ENCODE results near the gene RPS6KA6. TPM values are rescaled to one million over a fixed set of nuclear protein-coding genes. Genes with fewer than 3 reads are reported as not detected.

Gene RPS6KA6
- total RNA-seq, 2 experiments from 2014 or later, result not detected

DNA sequence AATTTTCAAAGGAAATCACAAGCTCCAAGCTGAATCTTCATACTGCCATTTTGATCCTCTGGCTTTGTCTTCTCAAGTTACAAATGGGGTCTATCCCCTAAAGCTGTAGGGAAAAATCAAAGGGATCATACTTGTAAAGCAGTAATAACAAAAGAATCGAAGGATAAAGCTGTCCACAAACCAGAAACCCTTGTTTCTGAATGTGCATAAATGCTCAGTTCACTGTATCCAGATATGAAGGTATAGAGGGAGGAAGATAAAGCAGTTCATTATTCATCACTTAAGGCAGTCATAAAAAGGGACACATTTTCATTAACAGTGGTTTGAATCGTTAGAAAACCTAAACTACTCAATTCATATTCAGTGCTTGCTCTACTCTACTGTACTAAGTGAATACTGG, 33.2 kb upstream of the RPS6KA6 start:
- no peaks in the 10 kb centered on the region for H3K36me3 ChIP-seq (ENCODE audit: insufficient read depth, low read length)
- no peaks in the 10 kb centered on the region for H3K9me3 ChIP-seq (ENCODE audit: control insufficient read depth in 1 of 2, insufficient read depth in 1 of 2, low read length in 2 of 2)

DNA sequence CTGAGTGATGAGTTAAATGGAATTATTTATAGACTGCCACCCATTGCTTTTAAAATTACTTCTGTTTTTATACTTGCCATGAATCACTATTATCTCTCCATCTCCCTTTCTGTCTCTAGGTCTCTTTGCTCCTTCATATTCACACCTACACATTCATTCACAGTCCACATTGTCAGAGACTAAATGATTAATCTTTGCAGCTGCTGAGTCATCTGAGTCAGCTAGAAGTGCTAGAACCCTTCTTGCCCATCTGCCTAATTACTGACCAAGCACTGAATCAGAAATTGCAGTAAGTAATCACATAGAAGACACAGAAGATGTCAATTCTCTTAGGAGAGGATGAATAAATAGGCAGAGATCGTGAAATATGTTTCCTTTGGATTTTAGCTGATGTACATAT, 31.6 kb upstream of the RPS6KA6 start:
- TF ChIP-seq, protein P1, sequence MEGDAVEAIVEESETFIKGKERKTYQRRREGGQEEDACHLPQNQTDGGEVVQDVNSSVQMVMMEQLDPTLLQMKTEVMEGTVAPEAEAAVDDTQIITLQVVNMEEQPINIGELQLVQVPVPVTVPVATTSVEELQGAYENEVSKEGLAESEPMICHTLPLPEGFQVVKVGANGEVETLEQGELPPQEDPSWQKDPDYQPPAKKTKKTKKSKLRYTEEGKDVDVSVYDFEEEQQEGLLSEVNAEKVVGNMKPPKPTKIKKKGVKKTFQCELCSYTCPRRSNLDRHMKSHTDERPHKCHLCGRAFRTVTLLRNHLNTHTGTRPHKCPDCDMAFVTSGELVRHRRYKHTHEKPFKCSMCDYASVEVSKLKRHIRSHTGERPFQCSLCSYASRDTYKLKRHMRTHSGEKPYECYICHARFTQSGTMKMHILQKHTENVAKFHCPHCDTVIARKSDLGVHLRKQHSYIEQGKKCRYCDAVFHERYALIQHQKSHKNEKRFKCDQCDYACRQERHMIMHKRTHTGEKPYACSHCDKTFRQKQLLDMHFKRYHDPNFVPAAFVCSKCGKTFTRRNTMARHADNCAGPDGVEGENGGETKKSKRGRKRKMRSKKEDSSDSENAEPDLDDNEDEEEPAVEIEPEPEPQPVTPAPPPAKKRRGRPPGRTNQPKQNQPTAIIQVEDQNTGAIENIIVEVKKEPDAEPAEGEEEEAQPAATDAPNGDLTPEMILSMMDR (IDR thresholded peaks at IDR 0.05), result no peak
- CTCF ChIA-PET, result no interaction called here

More for the DNA sequence above, 33.2 kb upstream of the RPS6KA6 start:
- CTCF ChIA-PET, result no interaction called here
- no peak for ATAC-seq (ENCODE audit: poor library complexity)
- Mint-ChIP-seq H3K27me3 (no peaks in the 10 kb centered on the region), H3K36me3 (ENCODE audit: low read depth) (no peaks in the 10 kb centered on the region), H3K9me3 (no peaks in the 10 kb centered on the region), H3K27ac (no peak overlapping the region), H3K4me3 (no peak overlapping the region), H3K4me1 (ENCODE audit: low read depth) (no peaks in the 10 kb centered on the region)
- DNase-seq, result no peak
- H3K4me3 ChIP-seq (ENCODE audit: low read length), result no peak overlapping the region
- H3K27me3 ChIP-seq (ENCODE audit: control insufficient read depth in 1 of 2, insufficient read depth in 2 of 2, low read length in 2 of 2), result no peaks in the 10 kb centered on the region
- POLR2A ChIA-PET, result no interaction called here
- TF ChIP-seq, protein P1 (IDR thresholded peaks at IDR 0.05), result no peak
- intact Hi-C loops (cut with DNase I, micrococcal nuclease), result no loop called here
- no peaks in the 10 kb centered on the region for H3K4me1 ChIP-seq (ENCODE audit: insufficient read depth, low read length)
- no peak overlapping the region for H3K27ac ChIP-seq (ENCODE audit: low read depth in 1 of 2, low read length in 2 of 2)

GRCh38 chrX:84218726-84219125, 30.7 kb upstream of the RPS6KA6 start:
- Mint-ChIP-seq H3K9me3 (no peaks in the 10 kb centered on the region), H3K27me3 (no peaks in the 10 kb centered on the region), H3K4me1 (ENCODE audit: low read depth) (no peaks in the 10 kb centered on the region), H3K36me3 (ENCODE audit: low read depth) (no peaks in the 10 kb centered on the region), H3K4me3 (no peak overlapping the region), H3K27ac (no peak overlapping the region)
- Histone ChIP-seq H3K27me3 (ENCODE audit: control insufficient read depth in 1 of 2, insufficient read depth in 2 of 2, low read length in 2 of 2) (no peaks in the 10 kb centered on the region), H3K4me3 (ENCODE audit: low read length) (no peak overlapping the region), H3K9me3 (ENCODE audit: control insufficient read depth in 1 of 2, insufficient read depth in 1 of 2, low read length in 2 of 2) (no peaks in the 10 kb centered on the region), H3K4me1 (ENCODE audit: insufficient read depth, low read length) (no peaks in the 10 kb centered on the region), H3K36me3 (ENCODE audit: insufficient read depth, low read length) (no peaks in the 10 kb centered on the region), H3K27ac (ENCODE audit: low read depth in 1 of 2, low read length in 2 of 2) (no peak overlapping the region)
- TF ChIP-seq, protein P1 (IDR thresholded peaks at IDR 0.05), result no peak
- no peak for DNase-seq
- ChIA-PET CTCF (no interaction called here), POLR2A (no interaction called here)
- intact Hi-C loops (cut with DNase I, micrococcal nuclease), result no loop called here
- no peak for ATAC-seq (ENCODE audit: poor library complexity)

More for the DNA sequence above, 31.6 kb upstream of the RPS6KA6 start:
- ATAC-seq (ENCODE audit: poor library complexity) (no peak), DNase-seq (no peak)
- no peaks in the 10 kb centered on the region for H3K9me3 ChIP-seq (ENCODE audit: control insufficient read depth in 1 of 2, insufficient read depth in 1 of 2, low read length in 2 of 2)
- no peaks in the 10 kb centered on the region for H3K27me3 Mint-ChIP-seq
- H3K27ac ChIP-seq (ENCODE audit: low read depth in 1 of 2, low read length in 2 of 2), result no peak overlapping the region
- no peaks in the 10 kb centered on the region for H3K36me3 Mint-ChIP-seq (ENCODE audit: low read depth)
- POLR2A ChIA-PET, result no interaction called here
- intact Hi-C loops (cut with DNase I, micrococcal nuclease), result no loop called here
- no peaks in the 10 kb centered on the region for H3K27me3 ChIP-seq (ENCODE audit: control insufficient read depth in 1 of 2, insufficient read depth in 2 of 2, low read length in 2 of 2)
- H3K4me3 Mint-ChIP-seq, result no peak overlapping the region
- H3K4me1 Mint-ChIP-seq (ENCODE audit: low read depth), result no peaks in the 10 kb centered on the region
- no peaks in the 10 kb centered on the region for H3K9me3 Mint-ChIP-seq
- H3K36me3 ChIP-seq (ENCODE audit: insufficient read depth, low read length), result no peaks in the 10 kb centered on the region
- H3K4me1 ChIP-seq (ENCODE audit: insufficient read depth, low read length), result no peaks in the 10 kb centered on the region
- H3K27ac Mint-ChIP-seq, result no peak overlapping the region
- no peak overlapping the region for H3K4me3 ChIP-seq (ENCODE audit: low read length)
